GM21528 (cell line): ENCODE results near the gene FUZ.
A peak's percentile ranks its signal among the peaks of the same experiment; 100 is the strongest.

ENCODE experiments used
- ATAC-seq: cut with Tn5 transposase; IDR thresholded peaks from one replicate; pipeline ENCODE4 v1.9.1; 2021; ENCODE audit warnings: mild to moderate bottlenecking, moderate library complexity; ENCODE audit not compliant: unreplicated experiment, low FRiP score

The FUZ gene, protein sequence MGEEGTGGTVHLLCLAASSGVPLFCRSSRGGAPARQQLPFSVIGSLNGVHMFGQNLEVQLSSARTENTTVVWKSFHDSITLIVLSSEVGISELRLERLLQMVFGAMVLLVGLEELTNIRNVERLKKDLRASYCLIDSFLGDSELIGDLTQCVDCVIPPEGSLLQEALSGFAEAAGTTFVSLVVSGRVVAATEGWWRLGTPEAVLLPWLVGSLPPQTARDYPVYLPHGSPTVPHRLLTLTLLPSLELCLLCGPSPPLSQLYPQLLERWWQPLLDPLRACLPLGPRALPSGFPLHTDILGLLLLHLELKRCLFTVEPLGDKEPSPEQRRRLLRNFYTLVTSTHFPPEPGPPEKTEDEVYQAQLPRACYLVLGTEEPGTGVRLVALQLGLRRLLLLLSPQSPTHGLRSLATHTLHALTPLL

DNA sequence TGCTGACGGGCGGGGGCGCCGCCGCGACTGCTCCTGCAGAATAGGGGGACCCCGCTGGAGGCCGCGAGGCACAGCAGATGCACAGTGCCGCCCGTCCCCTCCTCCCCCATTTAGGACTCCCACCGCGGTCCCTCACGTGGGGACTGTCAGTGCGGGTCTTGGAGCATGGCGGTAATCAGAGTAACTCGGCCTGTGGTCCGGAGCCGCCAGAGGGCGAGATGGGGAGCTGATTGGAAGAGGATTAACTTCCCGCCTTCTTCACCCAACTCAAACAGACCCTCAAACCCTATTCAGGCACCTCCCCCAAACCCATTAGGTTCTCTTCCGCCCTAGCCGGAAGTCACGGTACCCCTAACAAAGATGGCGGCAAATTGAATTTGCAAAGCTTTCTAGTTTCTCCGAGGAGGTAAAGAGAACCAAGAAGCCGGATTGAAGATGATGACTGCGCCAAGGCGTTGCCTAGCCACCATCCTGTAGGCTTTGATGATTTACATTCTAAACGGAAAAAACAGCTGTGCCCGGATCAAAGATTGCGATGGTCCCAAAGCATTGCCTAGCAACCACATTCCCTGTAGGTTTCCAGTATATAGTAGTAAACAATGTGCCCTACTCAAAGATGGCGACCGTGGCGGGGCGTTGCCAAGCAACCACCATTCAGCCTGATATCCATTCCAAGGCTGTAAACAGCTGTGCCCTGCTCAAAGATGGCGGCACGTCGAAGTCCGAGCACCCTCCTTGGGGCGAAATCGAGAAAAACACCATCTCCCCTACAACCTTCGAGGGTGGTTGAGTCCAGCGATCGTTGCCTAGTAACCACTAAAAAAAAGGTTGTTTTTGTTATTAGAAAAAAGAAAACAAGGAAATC is at the start of gene FUZ:
Gene FUZ, minus strand, starts transcription at position 296 of the 865 bp plus-strand sequence. Its CDS starts 186 bp downstream, at position 110.
- ATAC-seq: peak; percentile 42

DNA sequence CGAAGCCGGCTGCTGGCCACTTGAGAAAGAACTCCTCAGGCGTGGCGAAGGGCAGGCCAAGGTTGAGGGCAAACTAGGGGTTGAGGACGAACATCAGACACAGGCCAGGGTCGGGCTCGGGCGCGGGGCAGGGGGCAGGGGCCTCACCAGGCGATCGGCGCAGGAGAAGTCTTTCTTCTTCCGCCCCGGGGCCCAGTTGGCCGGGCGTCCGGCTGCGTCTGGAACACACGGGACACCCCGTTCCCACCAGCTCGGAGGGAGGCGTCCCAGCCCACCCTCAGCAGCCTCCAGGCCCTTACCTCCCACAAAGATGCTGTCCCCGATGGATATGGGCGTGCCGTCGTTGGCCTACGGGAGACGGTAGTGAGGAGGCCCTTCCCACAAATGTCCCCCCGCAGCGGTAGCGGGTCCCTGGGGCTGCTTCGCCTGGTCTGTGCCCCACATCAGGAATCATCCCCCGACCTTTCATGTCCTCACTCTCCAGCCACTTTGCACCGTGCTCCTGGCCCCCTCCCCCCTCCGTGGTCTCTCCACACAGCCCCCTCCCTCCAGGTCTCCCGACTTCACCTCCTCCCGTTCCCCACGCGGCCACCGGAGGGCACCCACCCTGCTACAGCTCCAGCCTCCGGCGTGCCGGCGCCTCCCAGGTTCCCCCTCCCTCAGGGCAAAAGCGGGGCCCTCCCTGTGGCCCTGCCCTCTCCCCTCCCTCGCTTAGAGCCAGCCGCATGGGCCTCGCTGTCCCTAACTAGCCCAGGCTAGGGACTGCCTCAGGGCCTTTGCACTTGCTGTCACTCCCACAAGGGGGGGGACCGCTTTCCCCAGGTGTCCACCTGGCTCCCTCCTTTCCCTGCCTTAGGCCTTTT is 49.5 kb upstream of the FUZ start:
- no peak for ATAC-seq

DNA sequence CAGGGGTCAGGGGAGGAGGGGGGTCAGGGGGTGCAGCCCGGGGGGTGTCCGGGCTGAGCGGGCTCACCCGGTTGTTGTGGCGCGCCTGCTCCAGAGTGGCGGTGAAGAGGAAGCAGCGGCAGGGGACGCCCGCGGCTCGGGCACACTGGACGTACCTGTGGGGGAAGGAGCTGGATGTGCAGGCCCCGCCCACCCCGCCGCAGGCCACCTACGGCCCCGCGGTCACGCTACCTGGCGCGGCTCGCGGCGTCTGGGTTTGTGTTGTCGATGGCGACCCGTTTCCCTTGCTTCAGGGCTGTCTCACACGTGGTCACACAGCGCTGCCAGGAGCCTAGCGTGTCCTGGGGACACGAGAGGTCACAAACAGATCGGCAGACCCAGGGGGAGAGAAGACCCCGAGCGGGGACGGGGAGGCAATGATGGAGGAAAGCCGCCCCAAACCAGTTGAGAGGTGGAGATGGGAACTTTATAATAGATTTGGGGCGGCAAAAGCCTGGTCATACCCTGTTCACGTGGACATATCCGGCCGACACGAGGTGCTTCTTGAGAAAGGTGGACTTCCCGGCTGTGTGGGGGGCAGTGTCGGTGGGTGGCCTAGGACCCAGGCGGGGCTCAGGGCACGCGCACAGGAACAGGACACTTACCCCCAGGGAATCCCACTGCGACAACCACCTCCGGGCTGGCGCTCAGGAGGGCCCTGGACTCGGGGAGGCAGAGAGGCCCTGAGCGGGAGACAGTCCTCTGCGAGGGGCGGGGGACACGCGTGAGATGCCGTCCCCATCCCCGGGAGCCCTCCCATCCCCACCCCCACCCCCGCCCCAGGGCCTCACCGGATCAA is 48.7 kb upstream of the FUZ start:
- ATAC-seq: no peak

DNA sequence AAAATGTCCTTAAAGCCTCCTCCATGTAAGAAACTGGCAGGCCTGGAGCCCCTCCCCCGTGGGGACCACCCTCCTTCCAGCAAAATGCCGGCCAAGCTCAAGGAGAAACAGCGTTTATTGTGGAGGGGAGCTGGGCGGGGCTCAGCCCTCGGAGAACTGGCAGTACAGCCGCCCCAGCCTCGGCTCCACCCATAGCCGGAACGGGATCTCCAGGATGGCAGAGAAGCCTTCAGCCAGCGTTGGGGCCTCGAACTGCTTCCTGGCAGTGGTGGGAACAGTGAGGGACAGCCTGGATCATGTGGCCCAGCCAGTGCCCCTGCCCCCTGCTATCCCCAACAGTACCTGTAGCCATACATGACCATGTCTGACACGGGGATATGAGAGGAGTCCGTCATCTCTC is 48.0 kb upstream of the FUZ start:
- ATAC-seq: no peak

DNA sequence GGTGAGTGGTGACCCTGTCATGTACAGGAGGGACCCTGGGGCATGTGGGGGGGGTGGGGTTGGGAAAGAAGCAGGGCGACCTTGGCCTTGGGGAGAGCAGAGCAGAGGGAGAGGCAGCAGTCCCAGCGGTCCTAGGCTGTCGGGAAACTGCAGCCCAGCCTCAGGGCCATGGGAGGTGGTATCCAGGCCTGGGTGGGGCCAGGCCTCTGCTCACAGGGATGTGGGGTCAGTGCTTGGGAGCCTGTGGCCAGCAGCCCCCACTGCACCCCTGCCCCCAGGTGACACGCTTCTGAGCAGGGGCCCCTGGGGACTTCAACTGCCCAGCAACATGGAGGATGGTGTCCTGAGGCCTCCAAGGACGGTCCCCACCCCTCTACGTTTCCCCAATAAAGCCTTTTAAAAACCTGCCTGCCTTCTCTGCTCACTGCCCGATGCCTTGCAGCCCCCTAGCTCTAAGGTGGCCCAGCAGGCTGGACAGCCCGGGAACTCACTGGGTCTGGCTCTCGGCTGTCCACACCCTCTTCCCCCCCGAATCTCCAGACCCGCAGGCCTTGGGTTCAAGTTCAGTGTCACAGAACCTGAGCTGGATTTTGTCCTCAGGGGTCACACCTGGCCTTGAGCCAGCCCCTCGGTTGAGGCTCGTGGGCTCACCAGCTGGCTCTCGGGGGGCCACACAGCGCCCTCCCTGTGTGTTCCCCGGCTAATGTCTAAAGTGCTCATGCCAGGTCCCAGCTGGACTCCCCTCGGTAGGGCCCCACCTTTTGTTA is 47.4 kb upstream of the FUZ start:
- no peak for ATAC-seq

DNA sequence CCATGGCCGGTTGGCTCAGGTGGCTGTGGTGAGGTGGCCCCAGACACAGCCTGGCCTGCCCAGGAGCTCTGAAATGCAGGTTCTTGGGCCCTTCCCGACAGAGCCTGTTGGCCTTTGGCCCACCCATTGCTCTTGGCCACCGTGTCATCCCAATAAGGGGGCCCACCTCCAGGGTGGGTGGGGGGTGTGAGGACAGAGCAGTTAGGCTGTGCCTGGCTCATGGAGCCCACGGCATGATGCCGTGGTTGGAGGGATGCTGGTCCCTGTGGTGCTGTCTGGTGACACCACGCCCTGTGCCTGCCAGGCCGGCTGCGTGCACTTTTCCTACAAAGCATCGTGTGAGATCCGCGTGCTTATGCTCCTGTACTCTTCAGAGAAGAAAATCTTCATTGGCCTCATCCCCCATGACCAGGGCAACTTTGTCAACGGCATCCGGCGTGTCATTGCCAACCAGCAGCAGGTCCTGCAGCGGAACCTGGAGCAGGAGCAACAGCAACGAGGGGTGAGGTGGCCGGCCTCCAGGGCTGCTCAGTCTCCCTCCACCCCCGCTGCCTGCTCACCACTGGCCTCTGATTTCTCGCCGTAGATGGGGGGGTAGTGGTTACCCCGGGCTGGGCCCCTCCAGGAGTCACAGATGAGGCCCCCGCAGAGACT is 46.7 kb upstream of the FUZ start:
- ATAC-seq: no peak

DNA sequence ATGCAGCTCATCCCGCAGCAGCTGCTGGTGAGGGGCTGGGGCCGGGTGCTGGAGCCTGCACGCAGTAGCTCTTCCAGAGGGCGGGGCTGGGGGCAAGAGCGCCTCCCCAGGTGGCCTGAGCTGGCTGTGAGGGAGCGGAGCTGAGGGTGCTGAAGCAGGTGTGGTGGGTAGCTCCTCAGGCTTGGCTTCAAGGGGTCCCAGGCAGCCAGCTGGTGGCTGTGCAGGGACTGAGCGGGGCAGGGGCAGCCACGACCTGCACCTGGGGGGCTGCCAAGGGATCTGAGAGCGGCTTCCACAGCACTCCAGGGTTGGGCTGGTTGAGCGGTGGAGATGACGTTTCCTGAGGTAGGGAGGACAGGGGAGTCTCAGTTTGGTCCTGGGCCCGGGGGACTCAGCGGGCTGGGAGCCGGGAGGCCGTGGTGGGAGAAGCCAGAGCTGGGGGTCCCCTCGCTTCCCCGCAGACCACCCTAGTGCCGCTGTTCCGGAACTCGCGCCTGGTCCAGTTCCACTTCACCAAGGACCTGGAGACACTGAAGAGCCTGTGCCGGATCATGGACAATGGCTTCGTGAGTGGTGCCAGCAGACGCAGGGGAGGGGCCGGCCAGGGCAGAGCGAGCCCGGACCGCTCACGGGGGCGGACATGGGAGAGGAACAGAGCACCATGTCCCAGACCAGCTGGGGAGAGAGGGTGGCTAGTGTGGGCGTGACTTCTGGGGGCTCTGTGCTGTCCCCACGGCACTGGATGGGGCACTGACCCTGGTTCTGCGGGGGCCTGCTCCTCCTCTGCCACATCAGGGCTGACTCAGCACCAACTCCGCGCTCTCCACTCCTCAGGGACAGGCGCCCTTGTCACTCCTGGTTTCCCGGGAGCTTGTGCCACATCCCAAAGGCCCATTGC is 45.2 kb upstream of the FUZ start:
- ATAC-seq: no peak

DNA sequence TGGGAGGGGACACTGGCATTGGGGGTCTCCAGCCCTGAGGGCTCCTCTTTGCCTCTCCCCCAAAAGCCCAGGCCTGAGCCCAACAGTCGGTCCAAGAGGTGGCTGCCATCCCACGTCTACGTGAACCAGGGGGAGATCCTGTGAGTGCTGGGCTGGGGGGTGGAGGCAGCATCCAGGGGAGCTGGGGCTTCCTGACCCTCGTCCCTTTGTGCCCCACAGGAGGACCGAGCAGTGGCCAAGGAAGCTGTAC is 44.7 kb upstream of the FUZ start:
- ATAC-seq: no peak

DNA sequence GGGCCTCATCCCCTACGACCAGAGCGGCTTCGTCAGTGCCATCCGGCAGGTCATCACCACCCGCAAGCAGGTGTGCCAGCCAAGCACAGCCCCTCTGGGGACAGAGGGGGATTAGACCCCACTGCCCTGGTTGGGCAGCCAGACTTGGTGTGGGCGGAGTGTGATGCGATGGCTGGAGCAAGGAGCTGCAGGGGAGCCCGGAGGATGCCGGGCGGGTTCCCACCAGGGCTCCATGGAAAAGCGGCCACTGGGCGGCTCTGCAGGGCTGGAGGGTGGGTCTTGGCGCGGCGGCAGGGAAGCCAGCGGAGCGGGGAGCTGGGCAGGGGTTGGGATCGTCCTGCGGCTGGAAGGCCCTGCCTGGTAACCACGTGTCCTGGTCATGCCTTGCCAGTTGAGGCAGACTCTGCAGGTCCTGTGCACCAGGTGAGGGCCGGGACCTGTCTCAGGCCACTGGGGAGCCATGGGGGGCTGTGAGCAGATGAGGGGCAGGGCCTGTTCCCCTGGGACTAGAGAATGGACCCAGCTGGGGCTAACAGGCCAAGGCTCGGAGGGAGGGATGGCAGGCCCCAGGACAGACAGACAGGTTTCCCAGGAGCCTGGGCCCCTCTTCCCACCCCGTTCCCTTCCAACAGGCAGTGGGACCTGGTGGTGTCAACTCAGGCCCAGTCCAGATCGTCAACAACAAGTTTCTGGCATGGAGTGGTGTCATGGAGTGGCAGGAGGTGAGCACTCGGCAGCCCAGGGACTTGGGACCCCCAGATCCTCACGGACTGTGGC is 44.2 kb upstream of the FUZ start:
- no peak for ATAC-seq

DNA sequence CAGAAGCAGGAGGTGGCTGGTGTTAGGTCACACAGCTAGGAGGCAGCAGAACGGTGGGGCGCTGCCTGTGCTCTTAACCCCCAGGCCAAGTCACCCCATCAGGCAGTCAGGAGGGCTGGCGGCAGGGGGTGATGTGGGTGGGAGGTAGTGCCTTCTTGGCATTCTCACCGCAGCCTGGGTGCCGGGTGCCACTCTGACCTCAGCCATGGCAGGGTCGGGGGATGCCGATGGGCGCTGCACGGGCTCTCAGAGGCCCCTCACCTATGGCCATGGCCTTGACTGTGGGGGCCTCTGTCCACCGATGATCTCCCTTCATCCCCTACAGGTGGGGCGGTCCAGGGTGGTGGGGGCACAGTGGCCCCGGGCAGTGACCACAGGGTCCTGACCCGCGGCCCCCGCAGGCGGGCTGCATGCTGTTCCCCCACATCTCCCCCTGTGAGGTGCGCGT is 43.5 kb upstream of the FUZ start:
- ATAC-seq: no peak

DNA sequence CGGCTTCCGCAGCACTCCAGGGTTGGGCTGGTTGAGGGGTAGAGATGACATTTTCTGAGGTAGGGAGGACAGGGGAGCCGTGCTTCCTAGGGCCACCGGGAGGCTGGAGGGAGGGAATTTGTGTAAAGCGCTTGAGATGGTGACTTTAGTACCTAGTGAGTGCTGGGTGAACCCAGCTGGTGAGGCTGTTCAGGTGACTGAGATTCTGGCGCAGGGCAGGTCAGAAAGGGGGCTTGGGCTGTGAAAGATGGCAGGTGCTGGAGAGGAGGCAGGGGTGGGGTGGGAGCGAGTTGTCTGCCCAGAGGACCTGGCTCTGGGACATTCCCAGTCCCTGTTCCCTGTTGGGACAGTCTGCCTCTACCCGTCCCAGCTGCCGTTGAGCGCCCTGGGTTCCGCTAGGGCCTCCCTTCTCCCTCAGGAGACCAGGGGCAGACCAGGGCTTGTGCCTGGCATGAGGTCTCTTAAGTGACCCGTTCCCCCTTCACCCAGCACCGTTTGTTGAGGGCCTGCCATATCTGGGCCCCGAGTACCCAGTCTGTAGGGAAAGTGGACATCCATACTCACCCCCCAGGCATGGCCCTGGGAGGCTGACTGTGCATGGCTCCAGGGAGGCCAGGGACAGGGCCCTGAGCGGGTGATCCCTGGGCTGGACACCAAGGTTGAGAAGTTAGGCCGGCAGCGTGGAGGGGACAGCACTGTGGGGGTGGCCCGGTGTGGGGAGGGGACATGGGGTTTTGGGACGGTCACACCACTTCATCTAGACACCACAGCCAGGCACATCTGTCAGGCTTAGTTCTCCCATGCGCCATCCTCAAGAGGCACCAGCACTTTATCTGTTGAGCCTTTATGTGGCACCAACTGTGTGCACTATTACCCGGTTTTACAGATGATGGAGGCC is 42.8 kb upstream of the FUZ start:
- no peak for ATAC-seq

DNA sequence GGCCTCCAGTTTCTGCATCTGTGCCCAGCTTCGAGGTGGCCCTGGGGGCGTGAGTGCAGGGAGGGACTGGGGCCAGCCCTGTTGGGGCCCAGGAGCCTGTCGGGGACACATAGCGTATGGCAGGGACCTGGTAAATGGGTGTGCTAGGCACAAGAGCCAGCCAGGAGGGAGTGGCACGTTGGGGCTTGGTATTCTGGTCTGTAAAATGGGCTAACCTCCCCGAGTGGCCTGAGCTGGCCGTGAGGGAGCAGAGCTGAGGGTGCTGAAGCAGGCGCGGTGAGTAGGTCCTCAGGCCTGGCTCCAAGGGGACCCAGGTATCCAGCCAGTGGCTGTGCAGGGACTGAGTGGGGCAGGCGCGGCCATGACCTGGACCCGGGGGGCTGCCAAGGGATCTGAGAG is 42.2 kb upstream of the FUZ start:
- no peak for ATAC-seq

DNA sequence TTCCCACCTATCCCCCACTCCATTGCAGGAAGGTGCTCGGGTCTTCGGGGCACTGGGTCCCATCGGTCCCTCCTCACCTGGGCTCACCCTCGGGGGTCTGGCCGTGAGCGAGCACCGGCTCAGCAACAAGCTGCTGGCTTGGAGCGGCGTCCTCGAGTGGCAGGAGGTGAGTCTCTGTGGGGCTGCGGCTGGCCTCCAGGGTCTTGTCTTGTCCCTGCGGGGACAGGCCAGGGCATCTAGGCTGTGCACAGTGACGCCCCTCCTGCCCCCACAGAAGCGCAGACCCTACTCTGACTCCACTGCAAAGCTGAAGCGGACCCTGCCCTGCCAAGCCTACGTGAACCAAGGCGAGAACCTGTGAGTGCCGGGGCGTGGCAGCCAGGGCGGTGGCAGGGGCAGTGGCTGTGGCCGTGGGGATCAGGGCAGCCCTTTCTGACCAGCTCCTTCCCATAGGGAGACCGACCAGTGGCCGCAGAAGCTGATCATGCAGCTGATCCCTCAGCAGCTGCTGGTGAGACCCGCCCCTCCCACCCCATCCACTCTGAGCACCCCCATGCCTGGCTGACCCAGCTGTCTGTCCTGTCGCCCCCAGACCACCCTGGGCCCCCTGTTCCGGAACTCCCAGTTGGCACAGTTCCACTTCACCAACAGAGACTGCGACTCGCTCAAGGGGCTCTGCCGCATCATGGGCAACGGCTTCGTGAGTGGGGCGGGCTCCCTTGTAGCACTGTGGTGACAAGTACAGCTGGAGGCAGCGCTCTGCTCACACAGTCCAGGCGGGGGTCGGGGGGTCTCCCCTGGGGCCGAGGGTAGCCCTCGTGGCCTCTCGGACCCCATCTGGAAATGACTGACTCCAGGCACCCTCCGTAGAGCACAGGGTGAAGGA is 41.5 kb upstream of the FUZ start:
- ATAC-seq: no peak

DNA sequence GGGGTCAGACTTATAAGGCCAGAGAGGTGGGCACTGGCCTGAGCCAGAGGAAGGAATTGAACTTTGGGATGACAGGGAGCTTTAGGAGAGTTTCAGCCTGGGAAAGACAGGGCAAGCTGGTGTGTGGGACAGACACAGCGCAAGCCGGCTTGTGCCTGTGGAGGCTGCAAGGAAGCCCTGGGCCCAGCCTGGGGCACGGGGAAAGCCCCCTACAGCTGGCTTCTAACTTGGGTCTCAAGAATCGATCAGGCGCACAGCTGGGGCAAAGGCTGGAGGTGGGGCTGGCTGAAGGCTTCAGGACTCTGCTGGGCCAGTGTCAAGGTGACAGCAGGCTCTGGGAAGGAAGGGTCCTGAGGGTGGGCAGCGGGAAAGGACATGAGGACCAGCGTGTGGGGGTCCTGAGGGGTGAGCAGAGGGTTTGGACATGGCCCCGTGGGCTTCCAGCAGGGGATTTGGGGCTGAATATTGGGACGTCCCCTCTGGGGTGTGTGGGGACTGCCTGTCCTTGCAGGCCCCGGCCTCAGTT is 40.8 kb upstream of the FUZ start:
- ATAC-seq: no peak

DNA sequence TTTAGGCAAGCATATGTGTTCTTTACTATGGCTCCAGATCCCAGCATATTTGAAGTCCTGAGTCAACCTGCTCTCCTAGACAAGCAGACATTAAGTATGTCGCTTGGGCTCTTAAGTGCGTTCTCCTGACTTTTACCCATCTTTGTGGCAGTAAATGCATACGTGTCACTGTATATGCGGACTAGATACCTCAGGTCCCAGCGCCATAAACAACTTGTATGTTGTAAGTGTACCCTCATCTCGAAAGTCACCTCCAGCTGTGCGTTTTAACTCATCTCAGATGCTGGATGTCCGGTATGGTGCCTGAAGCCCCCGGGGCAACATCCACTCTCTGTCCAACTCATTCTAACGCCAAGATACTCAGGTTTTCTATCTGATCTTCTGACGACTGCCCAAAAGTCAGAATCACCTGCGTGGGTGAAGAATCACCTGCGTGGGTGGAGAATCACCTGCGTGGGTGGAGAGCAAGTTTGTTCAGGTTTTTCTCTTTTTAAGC is 39.6 kb upstream of the FUZ start:
- ATAC-seq: no peak
